ENCODE data around the gene CLDN10.

The CLDN10 gene

DNA sequence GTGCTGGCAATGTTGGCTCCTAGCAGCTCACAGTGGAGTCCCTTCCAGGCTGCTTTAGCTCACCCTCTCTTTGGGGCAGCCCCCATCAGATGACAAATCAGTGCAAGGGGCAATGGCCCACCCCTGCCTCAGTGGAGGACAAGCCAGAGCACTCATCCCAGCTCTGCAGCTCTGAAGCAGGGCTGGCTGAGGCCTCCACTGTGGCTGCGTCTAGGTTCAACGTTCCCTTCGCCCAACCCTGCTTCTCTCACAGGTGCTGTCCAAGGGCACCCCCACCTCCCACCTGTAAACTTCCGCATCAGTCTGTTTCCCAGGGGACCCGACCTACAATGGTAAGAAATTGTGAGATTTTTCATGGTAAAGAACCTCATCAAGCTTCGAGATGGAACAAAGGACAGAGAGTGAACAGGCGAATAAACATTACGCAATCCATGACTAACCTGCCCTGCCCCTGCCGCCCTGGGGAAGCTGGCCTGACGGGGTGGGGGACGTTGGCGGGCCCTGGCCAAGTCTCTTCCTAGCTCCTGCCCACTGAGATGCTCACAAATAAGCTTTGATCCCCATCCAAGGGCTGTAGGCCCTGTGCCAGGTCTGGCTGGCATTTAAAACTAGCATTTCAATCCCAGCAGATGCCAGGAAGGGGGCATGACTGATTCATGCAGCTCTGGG, 51.5 kb downstream of the CLDN10 start:
- no peak for DNase-seq

DNA sequence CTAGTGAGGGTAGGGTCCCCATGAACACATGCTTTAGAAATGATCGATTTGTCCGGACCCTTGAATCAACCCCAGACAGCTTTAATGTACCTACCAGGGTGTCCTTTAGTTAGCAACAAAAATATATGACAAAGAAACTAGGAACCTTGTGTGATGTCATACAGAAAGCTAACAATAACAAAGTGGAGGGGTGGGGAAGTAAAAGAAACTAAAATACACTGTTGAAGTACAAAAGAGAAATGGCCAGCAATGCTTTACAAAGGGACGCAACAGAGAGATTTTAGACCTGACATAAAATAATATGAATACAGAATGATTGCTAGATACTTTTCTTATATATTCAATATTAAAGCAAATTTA, 52.0 kb downstream of the CLDN10 start:
- DNase-seq = no peak

DNA sequence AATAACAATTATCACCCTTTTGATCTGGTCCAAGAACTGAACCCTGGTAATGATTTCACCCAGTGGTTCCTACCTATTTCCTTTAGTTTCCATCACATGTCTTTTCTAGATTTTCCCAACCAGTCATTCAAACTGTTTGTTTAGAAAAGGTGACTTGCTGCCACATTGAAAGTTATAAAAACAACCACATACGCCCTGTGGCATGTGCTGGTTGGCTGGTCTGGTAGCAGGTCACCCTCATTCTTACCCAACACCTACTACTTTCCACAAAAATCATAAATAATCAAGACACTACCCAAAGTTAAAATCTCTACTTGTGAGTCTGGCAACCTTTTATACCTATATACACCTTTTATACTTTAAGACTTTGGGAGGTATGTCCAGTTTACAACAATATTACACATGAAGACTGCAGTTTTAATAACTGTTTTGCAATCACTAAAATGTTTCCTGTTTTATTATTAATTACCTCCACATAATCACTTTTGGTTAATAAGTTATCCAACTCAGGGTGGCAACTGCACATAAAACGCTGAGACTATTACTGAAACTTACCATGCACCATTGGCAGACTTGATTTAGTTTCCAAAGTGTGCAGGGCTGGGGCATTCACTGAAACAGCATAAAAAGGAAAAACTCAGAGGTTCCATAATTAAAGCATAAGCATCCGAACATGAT, 53.1 kb downstream of the CLDN10 start:
- DNase-seq = no peak

DNA sequence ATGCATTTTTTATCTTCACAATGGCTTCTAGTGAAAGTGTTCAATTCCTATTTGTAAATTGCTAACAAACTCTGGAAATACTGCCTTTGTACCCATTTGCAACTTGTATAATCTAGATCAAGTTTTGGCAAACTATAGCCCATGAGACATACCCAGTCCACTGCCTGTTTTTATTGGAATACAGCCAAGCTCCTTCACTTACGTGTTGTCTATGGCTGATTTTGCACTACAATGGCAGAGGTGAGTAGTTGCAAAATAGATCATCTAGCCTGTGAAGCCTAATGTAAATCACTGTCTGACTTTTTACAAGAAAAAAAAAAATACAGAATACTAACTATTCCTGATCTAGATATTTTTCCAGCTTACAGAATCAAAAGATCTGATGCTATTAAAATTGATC, 54.8 kb downstream of the CLDN10 start:
- no peak for DNase-seq

DNA sequence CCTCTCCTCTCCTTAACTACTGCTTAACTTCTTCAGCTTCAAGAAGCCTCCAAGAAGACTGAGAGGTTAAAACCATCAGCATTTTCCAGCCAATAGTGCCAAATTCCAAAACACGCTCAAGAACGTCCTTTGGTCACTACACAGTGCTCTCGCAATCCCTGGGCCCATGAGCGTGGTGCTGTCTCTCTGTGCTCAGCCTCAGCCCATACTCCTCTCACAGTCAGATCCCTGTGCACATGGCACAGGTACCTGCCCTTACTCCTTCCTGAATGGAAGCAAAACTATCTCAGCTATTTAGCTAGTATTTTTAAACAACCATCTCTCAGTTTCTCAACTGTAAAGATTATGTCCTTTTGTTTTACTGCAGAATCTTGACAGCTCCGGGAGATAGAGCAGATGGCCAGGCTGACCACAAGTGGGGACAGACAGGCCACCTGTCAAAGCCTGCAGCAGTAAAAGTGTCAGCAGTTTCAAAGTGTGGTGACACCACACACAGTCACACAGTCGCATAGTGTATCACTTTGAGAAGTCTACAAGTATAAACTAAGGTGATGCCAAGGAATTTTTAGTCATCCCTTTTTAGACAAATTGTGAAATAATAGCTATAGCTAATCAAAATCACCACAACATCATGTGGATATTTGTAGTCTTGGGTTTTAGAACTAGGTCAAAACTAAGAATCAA, 56.3 kb downstream of the CLDN10 start:
- DNase-seq = no peak

DNA sequence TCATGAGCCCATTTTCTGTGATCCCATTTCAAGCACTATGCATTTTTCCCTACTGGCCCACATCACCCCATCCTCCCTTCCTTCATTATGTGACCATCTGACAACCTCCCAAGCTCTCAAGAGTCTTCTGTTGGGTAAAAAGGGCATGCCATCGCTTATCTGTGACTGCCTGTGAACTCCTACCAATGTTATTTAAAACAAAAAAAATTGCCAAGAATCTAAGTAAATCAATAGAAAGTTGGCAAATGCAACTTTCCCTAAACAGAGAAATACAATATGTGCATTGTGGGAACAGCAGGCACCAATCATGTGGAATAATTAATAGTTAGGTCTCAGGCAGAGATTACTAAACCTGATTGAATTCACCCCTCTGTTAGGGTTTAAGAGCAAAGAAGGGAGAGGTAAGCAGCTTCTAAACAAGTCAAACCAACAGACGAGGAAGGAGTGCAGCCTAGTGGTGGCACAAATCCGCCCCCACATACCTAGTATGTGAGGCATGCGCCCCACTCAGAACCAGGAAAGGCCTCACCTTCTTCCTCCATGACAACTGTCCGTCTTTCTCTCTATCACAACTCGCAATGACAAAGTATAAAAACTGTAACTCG, 62.2 kb downstream of the CLDN10 start:
- no peak for DNase-seq

DNA sequence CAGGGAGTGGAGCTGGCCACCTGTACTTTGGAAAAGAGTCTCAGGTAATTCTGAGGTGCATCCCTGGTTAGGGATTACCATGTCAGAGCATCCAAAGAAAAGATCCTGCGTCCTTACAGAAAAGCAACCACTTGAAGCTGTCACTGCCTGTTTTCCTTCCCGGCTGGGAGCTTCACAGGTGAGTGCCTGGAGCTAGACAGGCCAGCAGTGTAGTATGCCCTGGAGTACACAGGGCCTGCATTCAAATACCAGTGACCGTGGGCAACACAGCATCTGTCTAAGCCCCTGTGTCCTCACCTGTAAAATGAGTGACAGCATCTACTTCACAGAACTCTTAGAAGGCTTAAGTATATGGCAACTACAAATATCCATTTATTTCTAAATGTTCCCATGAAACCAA, 63.0 kb downstream of the CLDN10 start:
- no peak for DNase-seq

DNA sequence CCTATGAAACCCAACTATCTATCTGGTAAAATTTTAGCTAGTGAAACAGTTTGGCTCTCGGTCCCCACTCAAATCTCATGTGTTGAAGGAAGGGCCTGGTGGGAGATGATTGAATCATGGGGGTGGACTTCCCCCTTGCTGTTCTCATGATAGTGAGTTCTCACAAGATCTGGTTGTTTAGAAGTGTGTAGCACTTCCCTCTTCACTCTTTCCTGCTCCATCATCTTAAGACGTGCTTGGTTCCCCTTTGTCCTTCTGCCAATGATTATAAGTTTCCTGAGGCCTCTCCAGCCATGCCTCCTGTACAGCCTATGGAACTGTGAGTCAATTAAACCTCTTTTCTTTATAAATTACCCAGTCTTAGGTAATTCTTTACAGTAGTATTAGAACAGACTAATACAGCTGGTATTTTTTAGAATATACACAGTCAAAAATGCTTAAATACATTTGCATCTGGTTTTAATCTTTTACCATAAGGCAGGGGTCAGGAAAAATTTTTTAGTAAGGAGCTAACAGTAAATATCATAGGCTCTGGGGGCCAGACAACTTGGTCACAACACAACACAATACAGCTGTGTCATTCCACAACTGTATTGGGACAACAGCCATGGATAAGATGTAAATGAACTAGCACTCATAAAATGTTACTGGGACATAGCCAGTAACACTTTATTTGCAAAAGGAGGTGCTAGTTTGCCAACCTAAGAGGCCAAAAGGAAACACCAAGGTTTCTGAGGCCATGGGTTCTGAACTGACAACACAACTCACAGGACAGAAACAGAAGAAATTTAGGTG, 67.7 kb downstream of the CLDN10 start:
- DNase-seq = no peak

DNA sequence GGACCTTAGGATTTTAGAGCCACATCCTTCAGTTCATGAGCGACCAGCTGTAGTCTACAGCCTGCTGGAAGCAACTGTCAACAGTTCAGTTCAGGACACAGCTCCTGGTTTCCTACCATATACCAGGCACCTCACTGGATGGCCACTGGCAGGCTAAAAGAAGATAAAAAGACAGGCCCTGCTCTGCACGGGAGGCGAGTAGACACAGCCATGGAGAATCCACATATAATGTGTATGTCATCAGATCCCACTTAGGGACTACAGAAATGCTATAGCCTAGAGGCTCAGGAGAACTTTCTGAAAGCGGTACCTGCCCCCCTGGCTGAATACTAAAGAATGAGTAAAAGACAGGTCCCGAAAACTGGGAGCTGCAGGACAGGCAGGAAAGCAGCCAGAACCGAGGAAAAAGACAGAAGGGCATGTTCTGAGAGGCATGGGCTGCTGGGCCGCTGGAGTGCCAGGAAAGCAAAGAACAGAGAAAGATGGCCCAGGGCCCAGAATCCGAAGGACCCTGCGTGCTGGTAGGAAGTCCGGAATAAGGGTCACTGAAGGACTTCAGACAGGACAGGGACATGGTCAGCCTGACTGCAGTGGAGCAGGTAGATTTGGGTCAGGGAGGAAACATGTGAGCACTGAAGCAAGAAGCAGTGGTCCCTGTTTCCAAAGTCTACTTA, 68.4 kb downstream of the CLDN10 start:
- DNase-seq = no peak

DNA sequence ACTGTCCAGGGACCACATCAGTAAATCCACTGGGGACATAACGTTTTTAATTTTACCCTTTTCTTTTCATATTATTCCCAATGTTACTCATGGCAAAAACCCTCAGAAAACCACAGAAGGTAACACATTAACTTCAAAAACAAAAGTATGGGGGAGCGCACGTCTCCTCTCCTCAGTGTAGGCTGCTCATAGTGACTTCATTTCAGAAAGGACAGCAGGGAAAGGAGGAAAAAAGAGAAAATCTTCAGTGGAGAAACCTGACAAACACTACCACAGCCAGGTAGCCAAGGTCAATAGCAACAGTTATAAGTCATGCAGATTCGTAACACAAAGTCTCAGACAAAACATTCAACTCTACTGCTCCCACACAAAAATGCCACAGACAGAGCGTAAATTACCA, 70.6 kb downstream of the CLDN10 start:
- no peak for DNase-seq

DNA sequence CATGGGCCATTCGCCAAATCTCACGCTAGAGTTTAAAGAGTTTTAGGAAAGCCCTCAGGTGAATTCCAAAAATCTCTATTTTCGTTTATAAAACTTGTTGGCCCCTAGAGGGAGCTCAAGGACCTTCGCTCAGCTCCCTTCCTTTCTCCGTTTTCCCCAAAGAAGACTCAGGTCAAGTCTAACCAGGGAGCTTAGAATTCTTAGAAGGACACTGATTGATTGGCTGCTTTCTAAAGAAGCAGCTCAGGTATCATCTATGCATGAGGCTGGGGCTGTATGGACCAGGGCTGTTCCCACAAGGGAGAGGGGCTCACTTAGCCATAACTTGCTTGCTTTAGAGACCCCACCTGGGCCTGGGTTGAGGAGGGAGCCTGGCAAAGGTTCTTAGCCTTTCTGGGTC, 71.5 kb downstream of the CLDN10 start:
- no peak for DNase-seq

DNA sequence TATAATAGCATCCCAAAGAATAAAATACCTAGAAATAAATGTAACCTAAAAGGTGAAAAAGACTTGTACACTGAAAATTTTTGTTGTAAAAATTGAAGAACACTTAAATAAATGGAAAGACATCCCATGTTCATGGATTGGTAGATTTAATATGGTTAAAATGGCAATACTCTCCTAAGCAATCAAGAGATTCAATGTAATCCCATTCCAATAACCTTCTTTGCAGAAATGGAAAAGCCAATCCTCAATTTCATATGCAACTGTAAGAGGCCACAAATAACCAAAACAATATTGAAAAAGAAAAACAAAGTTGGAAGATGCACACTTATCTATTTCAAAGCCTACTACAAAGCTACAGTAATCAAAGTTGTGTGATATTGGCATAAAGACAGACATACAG, 74.2 kb downstream of the CLDN10 start:
- DNase-seq = no peak

DNA sequence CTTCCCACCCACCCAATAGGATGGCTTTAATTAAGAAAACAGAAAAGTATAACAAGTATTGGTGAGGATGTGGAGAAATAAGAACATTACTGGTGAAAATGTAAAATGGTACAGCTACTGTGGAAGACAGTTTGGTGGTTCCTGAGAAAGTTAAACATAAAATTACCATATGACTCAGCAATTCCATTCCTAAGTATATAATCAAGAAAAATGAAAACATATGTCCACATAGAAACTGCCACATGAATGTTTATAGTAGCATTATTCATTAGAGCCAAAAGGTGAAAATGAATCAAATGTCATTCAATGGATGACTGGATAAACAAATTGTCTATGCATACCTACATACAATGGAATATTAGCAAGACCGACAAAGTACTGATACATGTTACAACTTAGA, 75.1 kb downstream of the CLDN10 start:
- DNase-seq = no peak

DNA sequence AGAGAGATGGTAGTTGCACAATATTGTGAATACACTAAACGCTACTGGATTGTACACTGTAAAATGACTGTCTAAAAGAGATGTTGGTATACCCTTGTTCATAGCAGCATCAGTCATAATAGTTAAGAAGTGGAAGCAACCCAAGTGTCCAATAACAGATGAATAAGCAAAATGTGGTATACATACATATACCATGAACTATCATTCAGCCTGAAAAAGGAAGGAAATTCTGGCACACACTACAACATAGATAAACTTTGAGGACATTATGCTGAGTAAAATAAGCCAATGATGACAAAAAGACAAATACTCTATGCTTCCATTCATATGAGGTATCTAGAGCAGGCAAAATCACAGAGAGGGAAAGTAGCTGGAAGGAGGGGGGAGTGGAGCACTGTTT, 76.0 kb downstream of the CLDN10 start:
- no peak for DNase-seq

DNA sequence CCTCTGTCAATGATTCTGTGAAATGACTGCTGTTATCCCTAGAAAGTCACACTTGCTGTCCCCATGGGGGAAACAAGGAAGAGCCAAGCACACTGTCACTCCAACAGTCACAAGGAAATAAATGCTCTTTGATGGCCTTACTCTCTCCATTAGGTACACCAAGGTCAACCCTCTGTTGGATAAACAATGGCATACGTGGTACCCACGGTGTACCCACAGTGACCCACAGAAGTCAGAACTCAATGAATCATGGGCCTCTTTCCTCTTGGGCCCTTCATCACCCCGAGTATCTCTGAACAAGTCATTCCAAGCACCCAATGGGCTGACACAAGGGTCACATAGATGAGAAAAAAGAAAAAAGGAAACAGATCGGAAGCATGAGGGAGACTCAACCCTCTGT, 76.6 kb downstream of the CLDN10 start:
- DNase-seq = no peak

All from stimulated activated CD4-positive, alpha-beta T cell treated with anti-CD3 and anti-CD28 coated beads, Interleukin-2, amount 100 ng/mL, for 24 hours (primary cell).